Spleen (tissue), 7 donors: ENCODE data around the gene C1QL4.

Experiments used
- CTCF ChIP-seq, 11 experiments: fragments of 200-600 bp in 7 of 11; fragments of 450-650 bp in 4 of 11; sonication (generic) in 4 of 11; IDR thresholded peaks in 8 of 11; conservative IDR thresholded peaks in 3 of 11; 1 replicate in 7 of 11; 2 replicates in 4 of 11; pipeline versions ENCODE4 v1.4.0 to v1.8.0; 2016 to 2021; ENCODE audit warnings: antibody characterized with exemption in 11 of 11, inconsistent platforms in 4 of 11, mild to moderate bottlenecking in 1 of 11
- POLR2A ChIP-seq, 3 donors: fragments of 450-650 bp; IDR thresholded peaks; one replicate each; pipeline ENCODE4 v1.5.1; 2017; ENCODE audit warnings: antibody characterized with exemption in 3 of 3, mild to moderate bottlenecking in 1 of 3
- donor health status: DM: no; HTN: no; CAD: no; lungs with moderate emphysema.
- donor health status: DM: no; HTN: no; CAD: no.
- donor health status: DM: no; HTN: no; CAD: no.

- TF ChIP-seq POLR2A (IDR thresholded peaks at IDR 0.05) (no peak), CTCF (IDR thresholded peaks at IDR 0.05 in 8 of 11, conservative IDR thresholded peaks at IDR 0.05 in 3 of 11) (no peak)
Observed at GRCh38 chr12:49345825-49346658, 9.1 kb upstream of the C1QL4 start.
